HFFc6 (cell line): Measurements from ENCODE around the gene CDH13. TPM values are rescaled to one million over a fixed set of nuclear protein-coding genes. Genes with fewer than 3 reads are reported as not detected.
A peak's percentile ranks its signal among the peaks of the same experiment; 100 is the strongest.

Source experiments
- DNase-seq: peaks from one replicate; pipeline ENCODE4 v3.0.0-alpha.2; 2018
- H3K27ac Mint-ChIP-seq: 2 replicates; pipeline ENCODE4 v1.8.0; 2020; ENCODE audit warnings: mild to moderate bottlenecking, mixed read lengths
- H3K27me3 Mint-ChIP-seq: 2 replicates; pipeline ENCODE4 v1.8.0; 2021; ENCODE audit warnings: mild to moderate bottlenecking, moderate library complexity, mixed read lengths; ENCODE audit not compliant: insufficient read depth
- H3K36me3 Mint-ChIP-seq: 2 replicates; pipeline ENCODE4 v1.8.0; 2021; ENCODE audit warnings: low read depth, mixed read lengths
- H3K4me1 Mint-ChIP-seq: 2 replicates; pipeline ENCODE4 v1.8.0; 2020; ENCODE audit warnings: low read depth, mixed read lengths
- H3K4me3 Mint-ChIP-seq: 2 replicates; pipeline ENCODE4 v1.8.0; 2020; ENCODE audit warnings: mild to moderate bottlenecking, moderate library complexity, mixed read lengths
- H3K9me3 Mint-ChIP-seq: 2 replicates; pipeline ENCODE4 v1.8.0; 2020; ENCODE audit warnings: mild to moderate bottlenecking, mixed read lengths
- CTCF ChIP-seq: fragments of 200-600 bp; sonication (generic); IDR thresholded peaks from 2 replicates; pipeline ENCODE4 v1.5.0; 2021; ENCODE audit warnings: antibody characterized with exemption, mild to moderate bottlenecking
- total RNA-seq, 6 experiments: library from RNA; stranded (reverse); fragmentation: NEBNext Ultra II Directional; extraction: Animal tissue kit (Norgen Biotek cat#: 25700); gene quantifications; 2 replicates in 1 of 6; 3 replicates in 5 of 6; pipeline ENCODE4 v1.2.3, GENCODE V29; 2021

Gene CDH13
- total RNA-seq, 6 experiments from 2014 or later: 3.6 to 14.7 (median 4.7) TPM

DNA sequence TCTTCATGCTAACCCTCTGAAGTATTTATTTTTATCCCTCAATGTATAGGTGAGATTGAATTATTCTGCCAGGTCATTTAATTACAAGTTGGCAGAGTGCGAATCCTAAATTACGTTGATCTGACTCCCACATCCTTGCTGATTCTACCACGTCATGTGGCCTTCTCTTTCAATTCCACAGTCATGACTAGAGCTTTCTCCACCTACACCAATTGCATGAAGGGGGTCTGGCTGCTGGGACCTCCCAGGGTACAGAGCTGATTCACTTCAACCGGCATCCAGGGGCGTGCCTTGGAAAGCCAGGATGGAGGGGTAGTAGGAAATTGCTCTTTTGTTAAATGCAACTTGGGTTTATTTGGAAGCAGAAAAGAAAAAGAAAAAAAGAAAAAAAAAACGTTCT lies 41.1 kb upstream of the CDH13 start:
- Mint-ChIP-seq H3K9me3 (no peaks in the 10 kb centered on the region), H3K4me3 (peak overlapping the region; percentile 47; the same call in 1 of the 2 replicates), H3K27me3 (peaks cover 4% of the 10 kb centered on the region), H3K36me3 (no peaks in the 10 kb centered on the region), H3K27ac (peak overlapping the region; percentile 63; the same call in 1 of the 2 replicates), H3K4me1 (peaks cover 48% of the 10 kb centered on the region)
- TF ChIP-seq CTCF: no peak
- peak; percentile 70 for DNase-seq

DNA sequence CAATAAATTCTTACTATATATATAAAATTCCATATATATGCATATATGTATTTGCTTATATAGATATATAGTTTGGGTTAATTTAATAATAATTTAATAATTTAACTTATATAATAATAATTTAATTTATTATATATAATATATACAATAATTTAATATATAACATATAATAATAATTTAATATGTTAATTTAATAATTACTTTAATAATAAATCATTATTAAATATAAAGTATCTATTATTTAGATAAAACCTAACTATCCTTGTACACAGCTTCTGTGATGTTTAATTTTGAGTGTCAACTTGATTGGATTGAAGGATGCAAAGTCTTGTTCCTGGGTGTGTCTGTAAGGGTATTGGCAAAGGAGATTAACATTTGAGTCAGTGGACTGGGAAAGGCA lies 40.6 kb upstream of the CDH13 start:
- no peaks in the 10 kb centered on the region for H3K9me3 Mint-ChIP-seq
- H3K4me1 Mint-ChIP-seq: peaks cover 44% of the 10 kb centered on the region
- TF ChIP-seq CTCF: no peak

GRCh38 chr16:82587289-82587688 lies 39.5 kb upstream of the CDH13 start:
- Mint-ChIP-seq H3K27me3 (peaks cover 9% of the 10 kb centered on the region), H3K9me3 (no peaks in the 10 kb centered on the region), H3K4me3 (no peak overlapping the region), H3K27ac (no peak overlapping the region), H3K4me1 (peaks cover 44% of the 10 kb centered on the region), H3K36me3 (no peaks in the 10 kb centered on the region)
- no peak for TF ChIP-seq CTCF
- DNase-seq: no peak

More for the DNA sequence above, 40.6 kb upstream of the CDH13 start:
- H3K4me3 Mint-ChIP-seq: no peak overlapping the region
- H3K27me3 Mint-ChIP-seq: peaks cover 9% of the 10 kb centered on the region
- no peak overlapping the region for H3K27ac Mint-ChIP-seq
- DNase-seq: no peak
- H3K36me3 Mint-ChIP-seq: no peaks in the 10 kb centered on the region

DNA sequence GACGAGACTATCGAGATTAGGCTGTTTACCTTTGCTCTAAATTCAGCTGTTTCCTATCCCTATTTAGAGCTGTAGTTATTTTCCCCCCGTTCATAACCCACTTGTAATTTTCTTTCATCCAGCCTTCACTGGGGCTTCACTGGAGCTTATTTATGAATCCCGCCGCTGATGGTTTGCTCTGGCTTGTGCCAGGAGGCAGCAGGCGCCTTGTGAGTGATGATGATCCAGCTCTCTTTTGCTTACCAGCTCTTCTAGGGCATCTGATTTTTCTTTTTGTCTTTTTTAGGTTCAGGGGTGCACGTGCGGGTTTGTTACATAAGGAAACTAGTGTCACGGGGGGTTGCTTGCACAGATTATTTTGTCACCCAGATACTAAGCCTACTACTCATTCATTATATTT lies 37.4 kb upstream of the CDH13 start:
- no peak overlapping the region for H3K27ac Mint-ChIP-seq
- no peaks in the 10 kb centered on the region for H3K36me3 Mint-ChIP-seq
- no peaks in the 10 kb centered on the region for H3K9me3 Mint-ChIP-seq
- peaks cover 27% of the 10 kb centered on the region for H3K4me1 Mint-ChIP-seq
- no peak for DNase-seq
- H3K27me3 Mint-ChIP-seq: peaks cover 11% of the 10 kb centered on the region
- no peak for TF ChIP-seq CTCF
- no peak overlapping the region for H3K4me3 Mint-ChIP-seq

DNA sequence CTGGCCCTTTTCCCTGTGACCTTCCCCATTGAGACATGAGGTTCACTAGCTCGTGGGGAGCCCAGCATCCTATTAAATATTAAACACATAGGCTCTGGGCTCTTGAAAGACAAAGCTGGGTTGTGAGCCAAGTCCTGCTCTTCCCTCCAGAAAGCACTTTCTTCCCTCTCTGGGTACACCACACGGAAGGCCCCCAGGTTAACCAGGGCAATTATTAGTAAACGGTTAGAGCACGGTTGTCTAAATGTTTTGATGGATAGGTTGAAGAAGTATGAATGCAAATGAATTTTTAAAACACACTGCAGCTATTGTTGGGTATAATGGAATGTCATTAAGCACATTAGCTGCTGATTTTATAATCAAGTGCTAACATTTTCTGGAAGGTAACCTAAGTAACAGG lies 32.7 kb upstream of the CDH13 start:
- no peak for DNase-seq
- H3K27ac Mint-ChIP-seq: no peak overlapping the region
- no peak for TF ChIP-seq CTCF
- H3K27me3 Mint-ChIP-seq: peaks cover 19% of the 10 kb centered on the region
- no peaks in the 10 kb centered on the region for H3K36me3 Mint-ChIP-seq
- no peaks in the 10 kb centered on the region for H3K4me1 Mint-ChIP-seq
- no peaks in the 10 kb centered on the region; the same call in 1 of the 2 replicates for H3K9me3 Mint-ChIP-seq
- H3K4me3 Mint-ChIP-seq: no peak overlapping the region

DNA sequence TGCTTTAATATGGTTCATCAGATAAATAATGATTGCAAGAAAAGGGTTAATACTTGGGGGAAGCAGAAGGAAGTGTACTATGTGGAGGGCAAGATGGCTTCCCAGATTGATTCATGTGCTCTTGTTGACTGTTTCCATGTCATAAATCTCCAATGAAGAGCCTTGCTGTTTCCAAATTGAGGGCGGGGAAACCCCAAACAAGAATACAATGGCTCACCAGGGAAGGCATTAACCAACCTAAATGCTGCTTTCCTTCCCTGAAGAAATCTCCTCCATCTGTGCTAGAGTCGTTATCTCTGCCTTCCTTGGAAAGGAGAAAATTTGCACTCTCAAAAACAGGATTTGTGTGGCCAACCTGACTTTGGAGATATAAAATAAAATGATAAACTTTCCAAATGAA lies 28.0 kb upstream of the CDH13 start:
- Mint-ChIP-seq H3K27me3 (peaks cover 8% of the 10 kb centered on the region), H3K9me3 (no peaks in the 10 kb centered on the region; the same call in 1 of the 2 replicates), H3K4me1 (peaks cover 2% of the 10 kb centered on the region; the same call in 1 of the 2 replicates), H3K36me3 (no peaks in the 10 kb centered on the region), H3K27ac (no peak overlapping the region), H3K4me3 (no peak overlapping the region)
- no peak for TF ChIP-seq CTCF
- DNase-seq: no peak
